PC-3 (cell line): ENCODE measurements around the gene ELMOD1. TPM values are rescaled to one million over a fixed set of nuclear protein-coding genes. Genes with fewer than 3 reads are reported as not detected.

Source experiments
- ATAC-seq: fragments of 200-7000 bp; cut with Tn5 transposase; 2 replicates; pipeline ENCODE4 v1.9.1; 2020; ENCODE audit warnings: mild to moderate bottlenecking, moderate library complexity
- BruUV-seq: library from RNA; stranded (reverse); fragments of 400-500 nt; replicated peaks from 2 replicates; lab custom pipeline; 2021; lab: Mats Ljungman, UMichigan
- CTCF ChIA-PET: fragments of 300-600 bp; sonication (Branson Sonifier 250); formaldehyde crosslinking; loops from one replicate; lab custom pipeline; 2022; ENCODE audit warnings: antibody characterized with exemption; lab: Charles Lee
- POLR2A ChIA-PET: fragments of 300-600 bp; sonication (Branson Sonifier 250); formaldehyde crosslinking; loops from one replicate; lab custom pipeline; 2022; ENCODE audit warnings: antibody characterized with exemption; ENCODE audit not compliant: unreplicated experiment; lab: Charles Lee
- DNase-seq: peaks from one replicate; pipeline ENCODE4 v3.0.0-alpha.2; 2015
- H2AFZ ChIP-seq: fragments of 300-600 bp; sonication (generic); 2 replicates; pipeline ENCODE4 v1.6.0; 2016; ENCODE audit warnings: antibody characterized with exemption, low read length
- H3F3A ChIP-seq: fragments of 300-600 bp; sonication (generic); one replicate; pipeline ENCODE4 v1.6.0; 2017; ENCODE audit warnings: antibody characterized with exemption, low read length, control low read depth, mild to moderate bottlenecking; ENCODE audit not compliant: unreplicated experiment
- H3K27ac ChIP-seq: fragments of 300-600 bp; sonication (generic); 2 replicates; pipeline ENCODE4 v1.5.1; 2016; ENCODE audit warnings: mild to moderate bottlenecking, low read length
- H3K27me3 ChIP-seq: fragments of 300-600 bp; sonication (generic); 2 replicates; pipeline ENCODE4 v1.6.1; 2016; ENCODE audit warnings: low read length, mixed read lengths
- H3K36me3 ChIP-seq: fragments of 300-600 bp; sonication (generic); 2 replicates; pipeline ENCODE4 v1.6.1; 2016; ENCODE audit warnings: low read depth, mixed run types, low read length, mixed read lengths
- H3K4me1 ChIP-seq: fragments of 300-600 bp; sonication (generic); 2 replicates; pipeline ENCODE4 v1.5.1; 2016; ENCODE audit warnings: low read length; ENCODE audit not compliant: insufficient read depth
- H3K4me2 ChIP-seq: fragments of 300-600 bp; sonication (generic); 2 replicates; pipeline ENCODE4 v1.6.0; 2016; ENCODE audit warnings: low read length
- H3K4me3 ChIP-seq: fragments of 300-600 bp; sonication (generic); 2 replicates; pipeline ENCODE4 v1.5.1; 2016; ENCODE audit warnings: mild to moderate bottlenecking, low read length, mixed read lengths
- H3K79me2 ChIP-seq: fragments of 300-600 bp; sonication (generic); 2 replicates; pipeline ENCODE4 v1.6.1; 2017; ENCODE audit warnings: low read length, mixed read lengths
- H3K9ac ChIP-seq: fragments of 300-600 bp; sonication (generic); 2 replicates; pipeline ENCODE4 v1.6.0; 2016; ENCODE audit warnings: mild to moderate bottlenecking, low read length
- H3K9me2 ChIP-seq: fragments of 300-600 bp; sonication (generic); replicated peaks from 2 replicates; pipeline ENCODE4 v1.6.1; 2016; ENCODE audit warnings: mixed run types, low read length, mixed read lengths
- H3K9me3 ChIP-seq: fragments of 300-600 bp; sonication (generic); 2 replicates; pipeline ENCODE4 v1.6.1; 2016; ENCODE audit warnings: low read length, mixed read lengths
- H4K20me1 ChIP-seq: fragments of 300-600 bp; sonication (generic); 2 replicates; pipeline ENCODE4 v1.6.1; 2016; ENCODE audit warnings: low read length, mixed read lengths
- EZH2 ChIP-seq: fragments of 300-600 bp; sonication (generic); IDR thresholded peaks from one replicate; pipeline ENCODE4 v1.6.1; 2017; ENCODE audit warnings: antibody characterized with exemption, mild to moderate bottlenecking, low read length; ENCODE audit not compliant: unreplicated experiment
- EZH2phosphoT487 ChIP-seq: fragments of 300-600 bp; sonication (generic); IDR thresholded peaks from 2 replicates; pipeline ENCODE4 v1.6.1; 2018; ENCODE audit warnings: mild to moderate bottlenecking, antibody characterized with exemption, low read length, borderline replicate concordance
- intact Hi-C: fragments of 100-400 bp; cut with micrococcal nuclease; formaldehyde crosslinking; loops from 2 replicates; pipeline ENCODE4 v1.9.0; 2023
- total RNA-seq: library from RNA; depleted of rRNA; stranded (reverse); fragments of >200 nt; gene quantifications from 2 replicates; pipeline ENCODE4 v1.2.3, GENCODE V29; 2014
- TF ChIP-seq, protein P1 (sequence below): fragments of 300-600 bp; sonication (generic); conservative IDR thresholded peaks from 2 replicates; pipeline ENCODE4 v1.5.1; 2017; ENCODE audit warnings: antibody characterized with exemption, low read depth, mild to moderate bottlenecking, low read length

Gene ELMOD1
- total RNA-seq, 1 experiment from 2014 or later, result not detected

GRCh38 chr11:107706531-107706930 lies 115.6 kb downstream of the ELMOD1 start:
- H3K4me3 ChIP-seq, result no peak overlapping the region
- no peak overlapping the region for H3K9ac ChIP-seq
- 0 out of 2 replicates have a peak, but pooled peaks cover 3% of the 10 kb centered on the region for H3K9me2 ChIP-seq
- TF ChIP-seq, protein P1, sequence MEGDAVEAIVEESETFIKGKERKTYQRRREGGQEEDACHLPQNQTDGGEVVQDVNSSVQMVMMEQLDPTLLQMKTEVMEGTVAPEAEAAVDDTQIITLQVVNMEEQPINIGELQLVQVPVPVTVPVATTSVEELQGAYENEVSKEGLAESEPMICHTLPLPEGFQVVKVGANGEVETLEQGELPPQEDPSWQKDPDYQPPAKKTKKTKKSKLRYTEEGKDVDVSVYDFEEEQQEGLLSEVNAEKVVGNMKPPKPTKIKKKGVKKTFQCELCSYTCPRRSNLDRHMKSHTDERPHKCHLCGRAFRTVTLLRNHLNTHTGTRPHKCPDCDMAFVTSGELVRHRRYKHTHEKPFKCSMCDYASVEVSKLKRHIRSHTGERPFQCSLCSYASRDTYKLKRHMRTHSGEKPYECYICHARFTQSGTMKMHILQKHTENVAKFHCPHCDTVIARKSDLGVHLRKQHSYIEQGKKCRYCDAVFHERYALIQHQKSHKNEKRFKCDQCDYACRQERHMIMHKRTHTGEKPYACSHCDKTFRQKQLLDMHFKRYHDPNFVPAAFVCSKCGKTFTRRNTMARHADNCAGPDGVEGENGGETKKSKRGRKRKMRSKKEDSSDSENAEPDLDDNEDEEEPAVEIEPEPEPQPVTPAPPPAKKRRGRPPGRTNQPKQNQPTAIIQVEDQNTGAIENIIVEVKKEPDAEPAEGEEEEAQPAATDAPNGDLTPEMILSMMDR, result no peak
- no peak for TF ChIP-seq EZH2phosphoT487
- no peak for TF ChIP-seq EZH2
- no peak overlapping the region for H3K4me2 ChIP-seq
- H3K36me3 ChIP-seq, result no peaks in the 10 kb centered on the region
- DNase-seq (no peak), ATAC-seq (no peak)
- no TSS peak for BruUV-seq
- no peaks in the 10 kb centered on the region for H4K20me1 ChIP-seq
- no peaks in the 10 kb centered on the region for H3K79me2 ChIP-seq
- POLR2A ChIA-PET, result no interaction called here
- H3K27me3 ChIP-seq, result peaks cover 20% of the 10 kb centered on the region
- H2AFZ ChIP-seq, result no peak overlapping the region
- H3K9me3 ChIP-seq, result no peaks in the 10 kb centered on the region
- CTCF ChIA-PET, result no interaction called here
- intact Hi-C loops, result no loop called here
- H3F3A ChIP-seq, result peaks cover 5% of the 10 kb centered on the region
- no peak overlapping the region for H3K27ac ChIP-seq
- H3K4me1 ChIP-seq, result peaks cover 32% of the 10 kb centered on the region

- no peak overlapping the region for H3K9ac ChIP-seq
- H3K9me3 ChIP-seq, result no peaks in the 10 kb centered on the region
- no peak for DNase-seq
- TF ChIP-seq EZH2 (no peak), EZH2phosphoT487 (no peak)
- TF ChIP-seq, protein P1, result no peak
- no TSS peak for BruUV-seq
- no peak overlapping the region for H3K4me2 ChIP-seq
- H3F3A ChIP-seq, result peaks cover 5% of the 10 kb centered on the region
- peaks cover 27% of the 10 kb centered on the region for H3K27me3 ChIP-seq
- intact Hi-C loops, result no loop called here
- no peak overlapping the region for H3K4me3 ChIP-seq
- ChIA-PET POLR2A (no interaction called here), CTCF (no interaction called here)
- no peak overlapping the region for H2AFZ ChIP-seq
- no peak for ATAC-seq
- no peaks in the 10 kb centered on the region for H3K79me2 ChIP-seq
- 0 out of 2 replicates have a peak, but pooled peaks cover 3% of the 10 kb centered on the region for H3K9me2 ChIP-seq
- H3K27ac ChIP-seq, result no peak overlapping the region
- peaks cover 31% of the 10 kb centered on the region for H3K4me1 ChIP-seq
- H3K36me3 ChIP-seq, result no peaks in the 10 kb centered on the region
- no peaks in the 10 kb centered on the region for H4K20me1 ChIP-seq
These were observed 116.3 kb downstream of the ELMOD1 start for GRCh38 chr11:107707215-107707671.

GRCh38 chr11:107707807-107708206 lies 116.9 kb downstream of the ELMOD1 start:
- POLR2A ChIA-PET, result no interaction called here
- ATAC-seq, result no peak

More at GRCh38 chr11:107707807-107708206, 116.9 kb downstream of the ELMOD1 start:
- Histone ChIP-seq H3K4me3 (no peak overlapping the region), H3K36me3 (no peaks in the 10 kb centered on the region), H3K79me2 (no peaks in the 10 kb centered on the region), H3K9ac (no peak overlapping the region), H3K4me1 (peaks cover 25% of the 10 kb centered on the region), H3F3A (peaks cover 5% of the 10 kb centered on the region), H3K9me2 (0 out of 2 replicates have a peak, but pooled peaks cover 3% of the 10 kb centered on the region), H3K9me3 (no peaks in the 10 kb centered on the region), H3K4me2 (no peak overlapping the region), H2AFZ (no peak overlapping the region), H4K20me1 (no peaks in the 10 kb centered on the region), H3K27me3 (peaks cover 32% of the 10 kb centered on the region), H3K27ac (no peak overlapping the region)
- no peak for DNase-seq
- intact Hi-C loops, result no loop called here
- no TSS peak for BruUV-seq
- CTCF ChIA-PET, result no interaction called here
- no peak for TF ChIP-seq EZH2
- TF ChIP-seq, protein P1, result no peak
- no peak for TF ChIP-seq EZH2phosphoT487
